Body of pancreas (tissue), 4 donors: ENCODE results near the gene ZNF546. TPM values are rescaled to one million over a fixed set of nuclear protein-coding genes. Genes with fewer than 3 reads are reported as not detected.

Experiments used
- ATAC-seq: fragments of 150-250 bp; one replicate; pipeline ENCODE4 v1.9.1; 2016
- DNase-seq, 4 donors: peaks; one replicate each; pipeline ENCODE4 v3.0.0-alpha.2; 2019
- H3K27ac ChIP-seq, 4 donors: fragments of 200-600 bp; sonication (generic); 1 replicate in 3 of 4; 2 replicates in 1 of 4; pipeline versions ENCODE4 v1.5.1 to v1.6.1; 2016 to 2019; ENCODE audit warnings: mild to moderate bottlenecking in 1 of 4, mixed read lengths in 1 of 4, moderate library complexity in 1 of 4
- H3K27me3 ChIP-seq, 2 donors: fragments of 200-600 bp; sonication (generic); one replicate each; pipeline ENCODE4 v1.6.0; 2016; ENCODE audit warnings: mild to moderate bottlenecking in 1 of 2
- H3K36me3 ChIP-seq, 2 donors: fragments of 200-600 bp; sonication (generic); replicated peaks in 1 of 2; 2 replicates each; pipeline ENCODE4 v1.5.1; 2016; ENCODE audit warnings: low read depth in 2 of 2; ENCODE audit not compliant: insufficient read depth in 1 of 2
- H3K4me1 ChIP-seq: fragments of 200-600 bp; sonication (generic); one replicate; pipeline ENCODE4 v1.6.0; 2016
- H3K4me3 ChIP-seq, 2 donors: fragments of 200-600 bp; sonication (generic); 1 replicate in 1 of 2; 2 replicates in 1 of 2; pipeline ENCODE4 v1.5.1; 2016 to 2019
- H3K9me3 ChIP-seq, 3 donors: fragments of 200-600 bp; sonication (generic); 1 replicate in 2 of 3; 2 replicates in 1 of 3; pipeline ENCODE4 v1.5.1; 2016
- POLR2A ChIP-seq, 3 donors: fragments of 450-650 bp; IDR thresholded peaks; one replicate each; pipeline ENCODE4 v1.6.1; 2016; ENCODE audit warnings: antibody characterized with exemption in 3 of 3, mild to moderate bottlenecking in 2 of 3
- WGBS, 2 donors: methylation state at CpG; one replicate each; pipeline ENCODE4 v1.1.5; 2017; 5-methylcytosine and 5-hydroxymethylcytosine counted together
- intact Hi-C: fragments of 100-400 bp; cut with DNase I; formaldehyde crosslinking; loops from one replicate; pipeline ENCODE4 v1.15.1; 2023
- total RNA-seq, 2 donors: library from RNA; depleted of rRNA; stranded (reverse); fragments of >200 nt; gene quantifications; one replicate each; pipeline ENCODE4 v1.1.0, GENCODE V29; 2016
- TF ChIP-seq, protein P1 (sequence below), 7 experiments: fragments of 450-650 bp in 4 of 7; fragments of 200-600 bp in 3 of 7; sonication (generic) in 3 of 7; IDR thresholded peaks; one replicate each; pipeline ENCODE4 v1.5.1; 2016 to 2019; ENCODE audit warnings: antibody characterized with exemption in 7 of 7

Gene ZNF546
- total RNA-seq, 2 donors from 2014 or later = 0.66 to 2.6 TPM

DNA sequence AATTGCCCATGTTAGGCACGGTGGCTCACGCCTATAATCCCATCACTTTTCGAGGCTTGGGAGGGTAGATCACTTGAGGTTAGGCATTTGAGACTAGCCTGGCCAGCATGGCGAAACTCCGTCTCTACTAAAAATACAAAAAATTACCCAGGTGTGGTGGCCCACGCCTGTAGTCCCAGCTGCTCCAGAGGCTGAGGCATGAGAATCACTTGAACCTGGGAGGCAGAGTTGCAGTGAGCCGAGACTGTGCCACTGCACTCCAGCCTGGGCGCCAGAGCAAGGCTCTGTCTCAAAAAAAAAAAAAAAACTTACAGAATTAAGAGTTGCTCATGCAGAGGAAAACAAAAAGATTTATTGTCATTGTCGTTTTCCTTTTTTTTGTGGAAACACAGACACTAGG is 29.3 kb upstream of the ZNF546 start:
- H3K9me3 ChIP-seq = no peaks in the 10 kb centered on the region
- H3K36me3 ChIP-seq = no peaks in the 10 kb centered on the region
- DNase-seq (no peak), ATAC-seq (no peak)
- no peaks in the 10 kb centered on the region for H3K27me3 ChIP-seq
- 75 to 85% methylated on average over 9 of the region's 9 CpGs for WGBS, 2 donors
- H3K27ac ChIP-seq = no peak overlapping the region
- TF ChIP-seq, protein P1, sequence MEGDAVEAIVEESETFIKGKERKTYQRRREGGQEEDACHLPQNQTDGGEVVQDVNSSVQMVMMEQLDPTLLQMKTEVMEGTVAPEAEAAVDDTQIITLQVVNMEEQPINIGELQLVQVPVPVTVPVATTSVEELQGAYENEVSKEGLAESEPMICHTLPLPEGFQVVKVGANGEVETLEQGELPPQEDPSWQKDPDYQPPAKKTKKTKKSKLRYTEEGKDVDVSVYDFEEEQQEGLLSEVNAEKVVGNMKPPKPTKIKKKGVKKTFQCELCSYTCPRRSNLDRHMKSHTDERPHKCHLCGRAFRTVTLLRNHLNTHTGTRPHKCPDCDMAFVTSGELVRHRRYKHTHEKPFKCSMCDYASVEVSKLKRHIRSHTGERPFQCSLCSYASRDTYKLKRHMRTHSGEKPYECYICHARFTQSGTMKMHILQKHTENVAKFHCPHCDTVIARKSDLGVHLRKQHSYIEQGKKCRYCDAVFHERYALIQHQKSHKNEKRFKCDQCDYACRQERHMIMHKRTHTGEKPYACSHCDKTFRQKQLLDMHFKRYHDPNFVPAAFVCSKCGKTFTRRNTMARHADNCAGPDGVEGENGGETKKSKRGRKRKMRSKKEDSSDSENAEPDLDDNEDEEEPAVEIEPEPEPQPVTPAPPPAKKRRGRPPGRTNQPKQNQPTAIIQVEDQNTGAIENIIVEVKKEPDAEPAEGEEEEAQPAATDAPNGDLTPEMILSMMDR (IDR thresholded peaks at IDR 0.05) = no peak
- TF ChIP-seq POLR2A (IDR thresholded peaks at IDR 0.05) = no peak
- intact Hi-C loops = no loop called here
- peaks cover 20% of the 10 kb centered on the region for H3K4me1 ChIP-seq
- no peak overlapping the region for H3K4me3 ChIP-seq

GRCh38 chr19:39968789-39969188 is 28.1 kb upstream of the ZNF546 start:
- DNase-seq = no peak
- H3K4me3 ChIP-seq = no peak overlapping the region
- TF ChIP-seq POLR2A (IDR thresholded peaks at IDR 0.05) = no peak
- TF ChIP-seq, protein P1 (IDR thresholded peaks at IDR 0.05) = no peak
- no peak overlapping the region for H3K27ac ChIP-seq
- H3K9me3 ChIP-seq = no peaks in the 10 kb centered on the region
- peaks cover 0 to 3% of the 10 kb centered on the region in 2 donors for H3K36me3 ChIP-seq
- intact Hi-C loops = no loop called here
- ATAC-seq = no peak
- H3K27me3 ChIP-seq = no peaks in the 10 kb centered on the region
- WGBS, 2 donors = 97 to 99% methylated on average over 11 to 15 of the region's 15 CpGs
- peaks cover 20% of the 10 kb centered on the region for H3K4me1 ChIP-seq

GRCh38 chr19:39969266-39969665 is 27.6 kb upstream of the ZNF546 start:
- H3K27ac ChIP-seq = no peak overlapping the region
- peaks cover 20% of the 10 kb centered on the region for H3K4me1 ChIP-seq
- DNase-seq = no peak
- 84% methylated on average over 6 of the region's 6 CpGs for WGBS, 2 donors
- ATAC-seq = no peak
- no peaks in the 10 kb centered on the region for H3K9me3 ChIP-seq
- peaks cover 0 to 7% of the 10 kb centered on the region in 2 donors for H3K36me3 ChIP-seq
- intact Hi-C loops = no loop called here
- TF ChIP-seq, protein P1 (IDR thresholded peaks at IDR 0.05) = no peak
- no peak for TF ChIP-seq POLR2A (IDR thresholded peaks at IDR 0.05)
- no peaks in the 10 kb centered on the region for H3K27me3 ChIP-seq
- no peak overlapping the region for H3K4me3 ChIP-seq

DNA sequence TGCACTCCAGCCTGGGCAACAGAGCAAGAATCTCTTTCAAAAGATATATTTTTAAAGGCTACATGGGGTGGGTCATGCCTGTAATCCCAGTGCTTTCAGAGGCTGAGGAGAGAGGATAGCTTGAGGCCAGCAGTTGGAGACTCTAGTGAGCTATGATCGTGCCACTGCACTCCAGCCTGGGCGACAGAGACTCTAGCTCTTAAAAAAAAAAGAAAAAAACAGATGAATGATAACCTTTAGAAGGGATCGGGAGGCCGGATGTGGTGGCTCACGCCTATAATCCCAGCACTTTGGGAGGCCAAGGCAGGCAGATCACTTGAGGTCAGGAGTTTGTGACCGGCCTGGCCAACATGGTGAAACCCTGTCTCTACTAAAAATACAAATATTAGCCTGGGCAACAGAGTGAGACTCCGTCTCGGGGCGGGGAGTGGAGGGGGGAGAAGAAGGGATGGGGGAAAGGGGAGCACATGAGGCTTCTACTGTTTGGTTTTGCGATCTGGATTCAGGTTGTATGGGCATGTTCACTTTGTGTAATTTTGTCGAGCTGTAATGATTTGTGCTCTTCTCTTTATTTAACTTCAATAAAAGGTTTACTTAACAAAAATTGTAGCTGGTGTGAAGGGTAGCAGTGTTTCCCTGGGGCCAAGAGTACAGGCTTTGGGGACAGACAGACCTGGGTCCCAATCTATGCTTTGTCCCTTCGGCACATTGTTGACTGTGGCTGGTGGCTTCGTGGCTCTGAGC is 27.0 kb upstream of the ZNF546 start:
- 59 to 63% methylated on average over 12 to 13 of the region's 13 CpGs for WGBS, 2 donors
- Histone ChIP-seq H3K4me1 (peaks cover 20% of the 10 kb centered on the region), H3K9me3 (no peaks in the 10 kb centered on the region), H3K36me3 (peaks cover 0 to 12% of the 10 kb centered on the region in 2 donors), H3K27ac (peak overlapping the region in 3 of 4 donors; percentile 88 to 93 (median 91)), H3K4me3 (peak overlapping the region; percentile 58 to 63), H3K27me3 (no peaks in the 10 kb centered on the region)
- intact Hi-C loops = no loop called here
- DNase-seq (no peak), ATAC-seq (no peak)
- no peak for TF ChIP-seq POLR2A (IDR thresholded peaks at IDR 0.05)
- TF ChIP-seq, protein P1 (IDR thresholded peaks at IDR 0.05) = no peak

- Histone ChIP-seq H3K27ac (peak overlapping the region; percentile 86 to 93 (median 90)), H3K4me3 (peak overlapping the region; percentile 58 to 63), H3K36me3 (peaks cover 0 to 14% of the 10 kb centered on the region in 2 donors), H3K4me1 (peaks cover 20% of the 10 kb centered on the region), H3K9me3 (no peaks in the 10 kb centered on the region), H3K27me3 (no peaks in the 10 kb centered on the region)
- peak; percentile 21 for ATAC-seq
- TF ChIP-seq, protein P1 (IDR thresholded peaks at IDR 0.05) = no peak
- TF ChIP-seq POLR2A (IDR thresholded peaks at IDR 0.05) = no peak
- 2 to 3% methylated on average over 5 to 11 of the region's 11 CpGs for WGBS, 2 donors
- intact Hi-C loops = no loop called here
- no peak for DNase-seq
These were observed 26.5 kb upstream of the ZNF546 start for GRCh38 chr19:39970425-39970674.
